HEK293T (cell line): Measurements from ENCODE around the gene USP24.

Source experiments
- ARNT ChIP-seq: fragments of 450-650 bp; IDR thresholded peaks from 2 replicates; pipeline ENCODE4 v1.6.1; 2017; ENCODE audit warnings: mild to moderate bottlenecking
- FOXM1 ChIP-seq: fragments of 450-650 bp; IDR thresholded peaks from 2 replicates; pipeline ENCODE4 v1.6.1; 2017; ENCODE audit warnings: mild to moderate bottlenecking, borderline replicate concordance
- HDGF ChIP-seq: fragments of 450-650 bp; IDR thresholded peaks from 2 replicates; pipeline ENCODE4 v1.6.1; 2017; ENCODE audit warnings: antibody characterized with exemption, borderline replicate concordance
- PKNOX1 ChIP-seq: fragments of 450-650 bp; IDR thresholded peaks from 2 replicates; pipeline ENCODE4 v1.6.1; 2016
- SP1 ChIP-seq: fragments of 450-650 bp; IDR thresholded peaks from 2 replicates; pipeline ENCODE4 v1.6.1; 2017
- TARDBP ChIP-seq: fragments of 450-650 bp; IDR thresholded peaks from 2 replicates; pipeline ENCODE4 v1.6.1; 2016
- ZNF384 ChIP-seq: fragments of 450-650 bp; IDR thresholded peaks from 2 replicates; pipeline ENCODE4 v1.6.1; 2016

- TF ChIP-seq PKNOX1 (no peak), TARDBP (no peak), FOXM1 (no peak), ARNT (no peak), ZNF384 (no peak), HDGF (no peak), SP1 (no peak)
Measured at GRCh38 chr1:55250399-55251075, 35.4 kb upstream of the USP24 start.
